IPS-18c (cell line): ENCODE results near the gene ZNF497.
"Not testable (repeated sequence)": the region's sequence is repeated elsewhere in the genome, so short reads cannot be mapped to it uniquely, and the experiment has no call there.

Experiments
- H3K4me3 ChIP-seq: 2 replicates; pipeline ENCODE4 v1.7.0; 2013; ENCODE audit warnings: low read depth, mild to moderate bottlenecking, low read length, moderate library complexity; ENCODE audit not compliant: insufficient read depth
- H3K9me3 ChIP-seq: one replicate; pipeline ENCODE4 v1.6.1; 2013; ENCODE audit warnings: mild to moderate bottlenecking, low read length, moderate library complexity; ENCODE audit not compliant: control insufficient read depth, insufficient read depth

The ZNF497 gene

GRCh38 chr19:58354478-58355030 is 8.0 kb downstream of the ZNF497 start:
- Histone ChIP-seq H3K9me3 (no peaks in the 10 kb centered on the region), H3K4me3 (no peak overlapping the region)

GRCh38 chr19:58353717-58354477 is 8.7 kb downstream of the ZNF497 start:
- Histone ChIP-seq H3K4me3 (no peak overlapping the region), H3K9me3 (no peaks in the 10 kb centered on the region)

GRCh38 chr19:58352760-58353671 is 9.5 kb downstream of the ZNF497 start, which contains the start of gene A1BG:
A1BG (minus strand) TSS chr19:58353492; CDS start chr19:58353437, 55 bp downstream.
- H3K9me3 ChIP-seq = no peaks in the 10 kb centered on the region

GRCh38 chr19:58351990-58352755 is 10.4 kb downstream of the ZNF497 start:
- Histone ChIP-seq H3K9me3 (no peaks in the 10 kb centered on the region), H3K4me3 (no peak overlapping the region)

More at GRCh38 chr19:58352760-58353671, 9.5 kb downstream of the ZNF497 start, which contains the start of gene A1BG:
- no peak within 1 kb of the TSS for H3K4me3 ChIP-seq

GRCh38 chr19:58351558-58351878 is 11.0 kb downstream of the ZNF497 start:
- no peak overlapping the region for H3K4me3 ChIP-seq

GRCh38 chr19:58350871-58351557 is 11.5 kb downstream of the ZNF497 start:
- H3K9me3 ChIP-seq = no peaks in the 10 kb centered on the region
- no peak overlapping the region for H3K4me3 ChIP-seq

More at GRCh38 chr19:58351558-58351878, 11.0 kb downstream of the ZNF497 start:
- no peaks in the 10 kb centered on the region for H3K9me3 ChIP-seq

- H3K9me3 ChIP-seq = no peaks in the 10 kb centered on the region
These were observed 12.3 kb downstream of the ZNF497 start for GRCh38 chr19:58350001-58350861.

GRCh38 chr19:58349590-58349989 is 13.0 kb downstream of the ZNF497 start:
- no peaks in the 10 kb centered on the region for H3K9me3 ChIP-seq
- no peak overlapping the region for H3K4me3 ChIP-seq

More at GRCh38 chr19:58350001-58350861, 12.3 kb downstream of the ZNF497 start:
- H3K4me3 ChIP-seq = no peak overlapping the region

GRCh38 chr19:58348080-58348479 is 14.5 kb downstream of the ZNF497 start:
- H3K9me3 ChIP-seq = not testable (repeated sequence)
- H3K4me3 ChIP-seq = peak overlapping the region; percentile 92

- Histone ChIP-seq H3K9me3 (no peaks in the 10 kb centered on the region), H3K4me3 (peak overlapping the region; percentile 92)
These were observed 15.3 kb downstream of the ZNF497 start for GRCh38 chr19:58346961-58347929.

GRCh38 chr19:58345558-58345957 is 17.0 kb downstream of the ZNF497 start:
- H3K4me3 ChIP-seq = no peak overlapping the region
- no peaks in the 10 kb centered on the region for H3K9me3 ChIP-seq

GRCh38 chr19:58338825-58339558 is 23.6 kb downstream of the ZNF497 start:
- Histone ChIP-seq H3K9me3 (no peaks in the 10 kb centered on the region), H3K4me3 (no peak overlapping the region)

- no peak overlapping the region for H3K4me3 ChIP-seq
These were observed 24.2 kb downstream of the ZNF497 start for GRCh38 chr19:58338336-58338735.

GRCh38 chr19:58336820-58337219 is 25.7 kb downstream of the ZNF497 start:
- H3K9me3 ChIP-seq = no peaks in the 10 kb centered on the region
- no peak overlapping the region for H3K4me3 ChIP-seq

More at GRCh38 chr19:58338336-58338735, 24.2 kb downstream of the ZNF497 start:
- no peaks in the 10 kb centered on the region for H3K9me3 ChIP-seq
